Activated CD8-positive, alpha-beta T cell treated with anti-CD3 and anti-CD28 coated beads, Interleukin-2, amount 10 ng/mL, durations not matched to agents 7 days and 5 days (primary cell): ENCODE data around the gene ATP6V0A1. TPM values are rescaled to one million over a fixed set of nuclear protein-coding genes. Genes with fewer than 3 reads are reported as not detected.

Experiments
- ATAC-seq: fragments of 150-1000 bp; cut with Tn5 transposase; one replicate; pipeline ENCODE4 v1.10.0; 2021; ENCODE audit warnings: moderate library complexity
- CTCF ChIA-PET: fragments of 350-600 bp; sonication (Branson Sonifier 250); formaldehyde crosslinking; loops from one replicate; lab custom pipeline; 2021; ENCODE audit warnings: antibody characterized with exemption; lab: Charles Lee
- POLR2A ChIA-PET: fragments of 350-600 bp; sonication (Branson Sonifier 250); formaldehyde crosslinking; loops from one replicate; lab custom pipeline; 2021; ENCODE audit warnings: antibody characterized with exemption; lab: Charles Lee
- DNase-seq: peaks from one replicate; pipeline ENCODE4 v3.0.0-alpha.2; 2020
- H3K27ac Mint-ChIP-seq: one replicate; pipeline ENCODE4 v1.8.0; 2021; ENCODE audit warnings: mild to moderate bottlenecking, mixed read lengths
- H3K27me3 Mint-ChIP-seq: one replicate; pipeline ENCODE4 v1.8.0; 2021; ENCODE audit warnings: low read depth, mixed read lengths
- H3K36me3 Mint-ChIP-seq: one replicate; pipeline ENCODE4 v1.8.0; 2021; ENCODE audit warnings: low read depth, mixed read lengths
- H3K4me1 Mint-ChIP-seq: one replicate; pipeline ENCODE4 v1.8.0; 2021; ENCODE audit warnings: low read depth, mixed read lengths
- H3K4me3 Mint-ChIP-seq: one replicate; pipeline ENCODE4 v1.8.0; 2021; ENCODE audit warnings: mild to moderate bottlenecking, mixed read lengths
- H3K9me3 Mint-ChIP-seq: one replicate; pipeline ENCODE4 v1.8.0; 2022; ENCODE audit warnings: mixed read lengths; ENCODE audit not compliant: insufficient read depth
- total RNA-seq, 2 experiments: library from RNA; stranded (reverse); gene quantifications; one replicate each; pipeline ENCODE4 v1.2.3, GENCODE V29; 2021

ATP6V0A1 gene
- total RNA-seq, 2 experiments from 2014 or later, result 2.1 to 2.2 TPM

- no peak for DNase-seq
- H3K4me3 Mint-ChIP-seq, result peak overlapping the region; percentile 62
- no peaks in the 10 kb centered on the region for H3K36me3 Mint-ChIP-seq
- peaks cover 14% of the 10 kb centered on the region for H3K4me1 Mint-ChIP-seq
- no peaks in the 10 kb centered on the region for H3K9me3 Mint-ChIP-seq
- H3K27me3 Mint-ChIP-seq, result peaks cover 48% of the 10 kb centered on the region
- ATAC-seq, result peak; percentile 16
- POLR2A ChIA-PET, result interaction anchor here (1.4 kb wide), 1 partner anchor 99 kb away, joined by 3 read pairs; no protein-coding TSS in a partner anchor
- CTCF ChIA-PET, result interaction anchor here (0.7 to 2.1 kb wide), 11 partner anchors 15 to 106 kb away, joined by 3 to 11 read pairs (median 5); no protein-coding TSS in a partner anchor
- no peak overlapping the region for H3K27ac Mint-ChIP-seq
These were observed 37.0 kb upstream of the ATP6V0A1 start for GRCh38 chr17:42421507-42422338.

GRCh38 chr17:42422412-42422957 lies 36.2 kb upstream of the ATP6V0A1 start:
- H3K27me3 Mint-ChIP-seq, result peaks cover 47% of the 10 kb centered on the region
- peak; percentile 34 for DNase-seq

GRCh38 chr17:42422958-42423712 lies 35.5 kb upstream of the ATP6V0A1 start, which contains the start of gene CAVIN1:
TSS of gene CAVIN1 (minus strand) at chr17:42423256. CDS start at chr17:42423097, 159 bp downstream.
- peak; percentile 53 for ATAC-seq
- Mint-ChIP-seq H3K9me3 (no peaks in the 10 kb centered on the region), H3K27me3 (peaks cover 47% of the 10 kb centered on the region), H3K4me3 (peak within 1 kb of the TSS; percentile 68), H3K4me1 (peaks cover 14% of the 10 kb centered on the region), H3K27ac (no peak within 1 kb of the TSS), H3K36me3 (no peaks in the 10 kb centered on the region)
- ChIA-PET CTCF (interaction anchor here (0.6 to 1.9 kb wide), 11 partner anchors 10 to 131 kb away, joined by 3 to 10 read pairs (median 5); no protein-coding TSS in a partner anchor), POLR2A (interaction anchor here (1.4 kb wide), 1 partner anchor 98 kb away, joined by 3 read pairs; no protein-coding TSS in a partner anchor)
- peak; percentile 33 for DNase-seq

More at GRCh38 chr17:42422412-42422957, 36.2 kb upstream of the ATP6V0A1 start:
- Mint-ChIP-seq H3K4me1 (peaks cover 14% of the 10 kb centered on the region), H3K36me3 (no peaks in the 10 kb centered on the region), H3K27ac (no peak overlapping the region), H3K4me3 (peak overlapping the region; percentile 68), H3K9me3 (no peaks in the 10 kb centered on the region)
- CTCF ChIA-PET, result interaction anchor here (0.9 to 1.9 kb wide), 9 partner anchors 9 to 132 kb away, joined by 3 to 10 read pairs (median 5); no protein-coding TSS in a partner anchor
- POLR2A ChIA-PET, result interaction anchor here (1.4 kb wide), 1 partner anchor 98 kb away, joined by 3 read pairs; no protein-coding TSS in a partner anchor
- peak; percentile 68 for ATAC-seq

- Mint-ChIP-seq H3K9me3 (no peaks in the 10 kb centered on the region), H3K27ac (no peak overlapping the region), H3K4me1 (peaks cover 14% of the 10 kb centered on the region), H3K36me3 (no peaks in the 10 kb centered on the region), H3K4me3 (no peak overlapping the region), H3K27me3 (peaks cover 54% of the 10 kb centered on the region)
- POLR2A ChIA-PET, result no interaction called here
- DNase-seq (no peak), ATAC-seq (no peak)
- CTCF ChIA-PET, result interaction anchor here (0.6 to 1.9 kb wide), 5 partner anchors 11 to 104 kb away, joined by 3 to 10 read pairs (median 4); no protein-coding TSS in a partner anchor
These were observed 34.9 kb upstream of the ATP6V0A1 start for GRCh38 chr17:42423766-42424165.

- Mint-ChIP-seq H3K27me3 (peaks cover 51% of the 10 kb centered on the region), H3K4me1 (peaks cover 14% of the 10 kb centered on the region), H3K9me3 (no peaks in the 10 kb centered on the region), H3K27ac (no peak overlapping the region), H3K4me3 (no peak overlapping the region), H3K36me3 (no peaks in the 10 kb centered on the region)
- DNase-seq, result no peak
- ChIA-PET CTCF (no interaction called here), POLR2A (no interaction called here)
- ATAC-seq, result no peak
These were observed 33.6 kb upstream of the ATP6V0A1 start for GRCh38 chr17:42424991-42425610.

GRCh38 chr17:42428141-42428944 lies 30.3 kb upstream of the ATP6V0A1 start:
- no peaks in the 10 kb centered on the region for H3K36me3 Mint-ChIP-seq
- peaks cover under 1% of the 10 kb centered on the region for H3K4me1 Mint-ChIP-seq
- no peaks in the 10 kb centered on the region for H3K9me3 Mint-ChIP-seq
- DNase-seq (peak; percentile 58), ATAC-seq (peak; percentile 64)
- ChIA-PET CTCF (interaction anchor here (0.7 to 2.3 kb wide), 13 partner anchors 13 to 102 kb away, joined by 3 to 16 read pairs (median 5); no protein-coding TSS in a partner anchor), POLR2A (interaction anchor here (1.0 kb wide), 1 partner anchor 86 kb away, joined by 3 read pairs; no protein-coding TSS in a partner anchor)
- peaks cover 31% of the 10 kb centered on the region for H3K27me3 Mint-ChIP-seq
- H3K27ac Mint-ChIP-seq, result no peak overlapping the region
- H3K4me3 Mint-ChIP-seq, result no peak overlapping the region

- H3K9me3 Mint-ChIP-seq, result no peaks in the 10 kb centered on the region
- H3K36me3 Mint-ChIP-seq, result no peaks in the 10 kb centered on the region
- H3K4me3 Mint-ChIP-seq, result no peak overlapping the region
- no peak overlapping the region for H3K27ac Mint-ChIP-seq
- ATAC-seq, result no peak
- no peaks in the 10 kb centered on the region for H3K4me1 Mint-ChIP-seq
- CTCF ChIA-PET, result interaction anchor here (1.1 to 2.7 kb wide), 4 partner anchors 9 to 88 kb away, joined by 3 to 16 read pairs (median 9); no protein-coding TSS in a partner anchor
- no peak for DNase-seq
- H3K27me3 Mint-ChIP-seq, result peaks cover 30% of the 10 kb centered on the region
- POLR2A ChIA-PET, result interaction anchor here (0.9 kb wide), 1 partner anchor 77 kb away, joined by 3 read pairs; no protein-coding TSS in a partner anchor
These were observed 28.8 kb upstream of the ATP6V0A1 start for GRCh38 chr17:42429726-42430447.

- CTCF ChIA-PET, result interaction anchor here (0.6 to 2.7 kb wide), 6 partner anchors 17 to 250 kb away, joined by 3 to 13 read pairs (median 3); no protein-coding TSS in a partner anchor
- H3K4me1 Mint-ChIP-seq, result no peaks in the 10 kb centered on the region
- ATAC-seq (no peak), DNase-seq (no peak)
- H3K9me3 Mint-ChIP-seq, result no peaks in the 10 kb centered on the region
- no peaks in the 10 kb centered on the region for H3K36me3 Mint-ChIP-seq
- no peak overlapping the region for H3K27ac Mint-ChIP-seq
- POLR2A ChIA-PET, result interaction anchor here (0.6 kb wide), 1 partner anchor 36 kb away, joined by 3 read pairs; no protein-coding TSS in a partner anchor
- H3K27me3 Mint-ChIP-seq, result peaks cover 23% of the 10 kb centered on the region
- no peak overlapping the region for H3K4me3 Mint-ChIP-seq
These were observed 26.9 kb upstream of the ATP6V0A1 start for GRCh38 chr17:42431758-42432161.

- no peak for DNase-seq
- ChIA-PET POLR2A (no interaction called here), CTCF (interaction anchor here (1.3 to 1.5 kb wide), 2 partner anchors 81 to 142 kb away, joined by 4 to 6 read pairs; no protein-coding TSS in a partner anchor)
- H3K4me1 Mint-ChIP-seq, result no peaks in the 10 kb centered on the region
- no peaks in the 10 kb centered on the region for H3K36me3 Mint-ChIP-seq
- no peak overlapping the region for H3K4me3 Mint-ChIP-seq
- ATAC-seq, result no peak
- H3K27ac Mint-ChIP-seq, result no peak overlapping the region
- peaks cover 12% of the 10 kb centered on the region for H3K27me3 Mint-ChIP-seq
- no peaks in the 10 kb centered on the region for H3K9me3 Mint-ChIP-seq
These were observed 22.3 kb upstream of the ATP6V0A1 start for GRCh38 chr17:42436391-42436790.
